Fibroblast of villous mesenchyme (primary cell): Measurements from ENCODE around the gene RAB26. TPM values are rescaled to one million over a fixed set of nuclear protein-coding genes. Genes with fewer than 3 reads are reported as not detected.

Experiments
- DNase-seq: peaks from one replicate; pipeline ENCODE4 v3.0.0-alpha.2; 2010; ENCODE audit warnings: low read depth
- H3K4me3 ChIP-seq: 2 replicates; pipeline ENCODE4 v1.5.1; 2011; ENCODE audit warnings: low read depth, mild to moderate bottlenecking, low read length
- total RNA-seq: library from RNA; depleted of rRNA; stranded (reverse); fragments of >200 nt; gene quantifications from 2 replicates; pipeline ENCODE4 v1.2.3, GENCODE V29; 2012
- TF ChIP-seq, protein P1 (sequence below): IDR thresholded peaks from 2 replicates; pipeline ENCODE4 v1.5.1; 2012; ENCODE audit warnings: low read depth, mild to moderate bottlenecking, low read length; ENCODE audit not compliant: insufficient read depth

The RAB26 gene
- total RNA-seq, 1 donor, result 1.3 TPM

DNA sequence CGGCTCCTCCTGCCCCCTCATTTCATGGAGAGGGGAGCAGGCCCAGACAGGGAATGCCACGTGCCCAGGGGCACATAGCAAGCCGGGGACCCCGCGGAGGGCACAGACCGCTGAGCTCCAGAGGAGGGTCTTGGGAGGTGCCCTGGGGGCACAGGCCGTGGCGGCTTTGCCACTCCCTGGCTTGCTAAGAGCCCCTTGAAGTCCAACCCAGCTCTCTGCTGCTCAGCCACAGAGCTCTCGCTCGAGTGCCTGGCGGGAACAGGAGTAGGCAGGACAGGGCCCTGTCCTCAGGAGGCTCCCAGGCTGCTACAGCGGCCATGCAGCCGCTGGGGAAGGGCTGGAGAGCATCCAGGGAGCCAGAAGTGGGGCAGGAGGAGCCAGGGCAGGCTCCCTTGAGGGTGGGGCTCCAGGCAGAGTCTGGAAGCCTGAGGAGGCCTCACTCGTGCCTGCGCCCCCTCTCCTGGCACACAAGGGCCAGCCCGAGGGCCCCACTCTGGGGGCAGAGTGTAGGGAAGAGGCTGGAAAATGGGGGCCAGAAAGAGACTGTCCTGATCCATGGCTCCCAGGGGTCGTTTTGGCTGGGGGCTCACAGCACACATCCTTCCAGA, 4.4 kb upstream of the RAB26 start:
- no peak for DNase-seq
- TF ChIP-seq, protein P1, sequence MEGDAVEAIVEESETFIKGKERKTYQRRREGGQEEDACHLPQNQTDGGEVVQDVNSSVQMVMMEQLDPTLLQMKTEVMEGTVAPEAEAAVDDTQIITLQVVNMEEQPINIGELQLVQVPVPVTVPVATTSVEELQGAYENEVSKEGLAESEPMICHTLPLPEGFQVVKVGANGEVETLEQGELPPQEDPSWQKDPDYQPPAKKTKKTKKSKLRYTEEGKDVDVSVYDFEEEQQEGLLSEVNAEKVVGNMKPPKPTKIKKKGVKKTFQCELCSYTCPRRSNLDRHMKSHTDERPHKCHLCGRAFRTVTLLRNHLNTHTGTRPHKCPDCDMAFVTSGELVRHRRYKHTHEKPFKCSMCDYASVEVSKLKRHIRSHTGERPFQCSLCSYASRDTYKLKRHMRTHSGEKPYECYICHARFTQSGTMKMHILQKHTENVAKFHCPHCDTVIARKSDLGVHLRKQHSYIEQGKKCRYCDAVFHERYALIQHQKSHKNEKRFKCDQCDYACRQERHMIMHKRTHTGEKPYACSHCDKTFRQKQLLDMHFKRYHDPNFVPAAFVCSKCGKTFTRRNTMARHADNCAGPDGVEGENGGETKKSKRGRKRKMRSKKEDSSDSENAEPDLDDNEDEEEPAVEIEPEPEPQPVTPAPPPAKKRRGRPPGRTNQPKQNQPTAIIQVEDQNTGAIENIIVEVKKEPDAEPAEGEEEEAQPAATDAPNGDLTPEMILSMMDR, result no peak
- H3K4me3 ChIP-seq, result no peak overlapping the region

DNA sequence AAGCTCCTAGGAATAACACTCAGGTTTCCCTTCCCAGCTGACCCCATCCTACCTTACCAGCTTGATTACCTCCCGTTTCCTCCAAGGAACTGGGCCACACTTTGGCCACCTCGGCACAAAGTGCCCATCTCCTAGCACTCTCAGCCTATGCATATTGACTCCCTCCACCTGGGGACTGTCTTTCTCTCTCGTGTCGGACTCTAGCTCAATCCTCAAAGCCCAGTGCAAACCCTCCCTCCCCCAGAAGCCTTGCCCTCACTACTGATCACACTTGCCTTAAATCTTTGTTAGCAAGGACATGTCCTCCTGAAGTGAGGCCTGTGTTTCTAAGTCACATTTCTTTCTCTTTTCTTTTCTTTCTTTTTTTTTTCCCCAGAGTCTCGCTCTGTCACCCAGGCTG, 2.6 kb upstream of the RAB26 start:
- DNase-seq, result no peak
- TF ChIP-seq, protein P1, result no peak
- no peak overlapping the region for H3K4me3 ChIP-seq

DNA sequence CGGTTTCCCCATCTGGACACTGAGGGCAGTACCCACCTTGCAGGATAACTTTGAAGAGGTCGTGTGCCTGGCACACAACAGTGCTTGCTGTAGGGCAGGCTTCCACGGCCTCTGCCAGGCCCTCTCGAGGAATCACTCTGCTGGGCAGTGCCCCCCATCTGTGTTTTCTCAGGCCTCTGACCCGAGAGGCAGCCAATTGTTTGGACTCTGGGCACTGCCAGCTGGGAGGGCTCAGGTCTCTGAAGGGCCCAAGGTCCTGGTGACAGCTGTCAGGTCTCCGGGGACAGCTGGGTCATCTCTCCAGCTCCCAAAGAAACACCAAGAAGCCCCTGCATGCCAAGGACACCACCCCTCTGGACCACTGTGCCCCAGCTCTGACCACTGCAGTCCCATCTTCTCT, 1.0 kb upstream of the RAB26 start:
- no peak for DNase-seq
- H3K4me3 ChIP-seq, result no peak overlapping the region
- TF ChIP-seq, protein P1, result no peak

DNA sequence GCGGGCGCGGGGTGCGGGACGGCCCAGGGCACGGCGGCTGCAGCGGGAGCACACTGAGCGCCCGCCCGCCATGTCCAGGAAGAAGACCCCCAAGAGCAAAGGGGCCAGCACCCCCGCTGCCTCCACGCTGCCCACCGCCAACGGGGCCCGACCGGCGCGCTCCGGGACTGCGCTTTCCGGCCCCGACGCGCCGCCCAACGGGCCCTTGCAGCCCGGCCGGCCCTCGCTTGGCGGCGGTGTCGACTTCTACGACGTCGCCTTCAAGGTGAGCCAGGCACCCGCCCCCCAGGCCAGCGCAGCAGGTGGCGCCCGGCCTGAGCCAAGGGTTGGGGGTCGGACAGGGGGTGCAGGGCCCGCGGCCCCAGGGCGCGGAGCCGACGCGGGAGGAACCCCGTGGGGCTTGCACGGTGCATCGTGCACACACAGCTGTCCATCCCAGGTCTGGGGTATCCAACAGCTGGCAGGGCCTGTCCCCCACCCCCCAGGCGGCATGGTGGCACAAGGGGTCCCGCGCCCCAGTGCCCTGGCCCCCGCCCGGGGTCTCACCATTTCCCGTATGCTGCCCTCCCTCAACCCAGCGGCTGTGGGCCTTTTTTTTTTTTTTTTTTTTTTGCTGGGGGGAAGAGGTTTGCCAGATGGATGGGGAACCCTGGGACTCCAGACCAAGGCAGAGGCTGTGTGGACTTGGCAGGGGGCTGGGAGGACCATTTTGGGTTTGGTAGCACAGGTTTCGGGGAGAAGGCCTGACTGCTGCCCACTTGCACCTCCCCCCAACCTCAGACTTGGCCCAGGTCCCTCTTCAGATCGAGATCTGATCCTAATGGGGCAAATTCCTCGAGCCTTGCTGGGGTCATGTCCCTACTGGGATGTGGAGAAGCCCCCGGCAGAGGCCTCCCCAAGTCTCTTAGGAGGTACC, 547 bp downstream of the RAB26 start:
- DNase-seq, result no peak
- H3K4me3 ChIP-seq, result peak overlapping the region; percentile 49
- TF ChIP-seq, protein P1, result no peak

DNA sequence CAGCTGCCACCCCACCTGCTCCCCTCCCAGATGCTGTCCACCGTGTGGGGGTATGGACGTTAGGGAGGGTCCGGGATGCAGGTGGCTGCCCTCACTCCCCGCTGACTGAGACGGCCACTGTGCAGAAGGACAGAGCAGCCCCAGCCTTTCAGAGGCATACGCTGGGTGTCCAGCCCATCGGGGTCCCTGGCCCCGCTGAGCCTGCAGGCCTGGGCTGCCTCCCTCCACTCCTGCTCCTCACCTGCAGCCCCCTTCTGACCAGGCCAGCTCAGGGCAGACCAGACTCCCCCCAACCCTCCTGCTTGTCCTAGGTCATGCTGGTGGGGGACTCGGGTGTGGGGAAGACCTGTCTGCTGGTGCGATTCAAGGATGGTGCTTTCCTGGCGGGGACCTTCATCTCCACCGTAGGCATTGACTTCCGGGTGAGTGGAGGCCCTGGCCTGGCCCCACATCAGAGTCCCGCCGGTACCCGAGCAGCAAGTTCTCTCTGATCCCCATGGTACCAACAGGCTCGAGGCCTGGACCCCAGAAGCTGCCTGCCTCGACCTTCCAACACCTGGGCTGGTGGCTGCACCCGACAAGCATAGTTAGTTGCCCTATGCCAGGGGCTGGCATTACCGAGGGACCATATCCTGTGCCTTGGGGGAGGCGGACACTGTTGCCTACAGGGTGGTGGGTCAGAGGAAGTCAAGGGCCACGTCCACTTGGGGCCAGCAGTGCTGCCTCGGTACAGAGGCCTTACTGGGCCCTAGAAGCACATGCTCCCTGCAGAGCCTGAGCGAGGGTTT, 1.4 kb downstream of the RAB26 start:
- DNase-seq, result no peak
- no peak overlapping the region for H3K4me3 ChIP-seq
- TF ChIP-seq, protein P1, result no peak

DNA sequence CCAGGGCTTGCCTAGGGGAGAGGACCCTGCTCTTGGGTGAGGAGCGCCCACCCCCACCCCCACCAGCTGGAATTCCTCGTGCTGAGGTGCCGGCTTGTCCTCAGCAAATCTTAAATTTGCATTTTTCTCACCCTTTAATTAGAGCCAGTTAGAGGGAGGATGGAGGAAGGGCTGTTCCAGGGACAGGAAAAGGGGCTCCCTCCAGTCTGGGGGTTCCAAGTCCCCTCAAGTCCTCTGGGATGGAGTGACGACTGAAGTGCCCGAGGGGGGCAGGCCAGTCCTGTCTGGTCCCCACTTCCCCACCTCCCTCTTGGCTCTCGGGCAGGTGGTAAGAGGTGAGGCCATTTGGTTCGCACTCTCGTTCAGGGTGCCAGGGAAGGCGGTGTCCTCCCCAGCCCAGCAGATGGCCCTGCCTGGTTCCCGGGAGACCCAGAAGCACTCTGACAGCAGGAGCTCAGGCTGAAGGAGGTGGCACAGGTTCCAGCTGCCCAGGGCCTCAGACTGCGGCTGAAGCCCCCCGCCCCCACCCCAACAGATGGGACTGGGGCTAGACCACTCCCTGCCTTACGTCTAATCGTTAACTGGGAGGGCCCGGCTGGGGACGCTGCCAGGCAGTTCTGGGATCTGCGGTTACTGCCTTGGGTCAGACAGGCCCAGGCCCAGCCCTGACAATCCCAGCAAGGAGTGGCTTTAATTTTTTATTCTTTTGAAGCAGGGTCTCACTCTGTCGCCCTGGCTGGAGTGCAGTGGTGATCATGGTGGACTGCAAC, 2.2 kb downstream of the RAB26 start:
- DNase-seq, result peak; percentile 61

More for the DNA sequence above, 2.2 kb downstream of the RAB26 start:
- peak overlapping the region; percentile 1 for H3K4me3 ChIP-seq
- TF ChIP-seq, protein P1, result peak; percentile 2
